UCSD-AML1 (cell line): Measurements from ENCODE around the gene RASA3.
"Not testable (repeated sequence)": the region's sequence is repeated elsewhere in the genome, so short reads cannot be mapped to it uniquely, and the experiment has no call there.

Experiments used
- DNase-seq: peaks from one replicate; lab custom pipeline; 2025; ENCODE audit not compliant: unreplicated experiment; lab: John Stamatoyannopoulos, UW

The RASA3 gene

GRCh38 chr13:114132419-114133121 lies at the start of gene RASA3:
TSS of gene RASA3 (minus strand) at chr13:114132623. CDS start at chr13:114132489, 134 bp downstream.
- peak; percentile 84 for DNase-seq

- DNase-seq = no peak
These were observed 46.8 kb upstream of the RASA3 start, which contains the start of gene CFAP97D2 for GRCh38 chr13:114179087-114179658. TSS of gene CFAP97D2 (plus strand) at chr13:114179257. CDS start at chr13:114179331, 74 bp downstream.

- DNase-seq = no peak
These were observed 45.0 kb upstream of the RASA3 start for GRCh38 chr13:114177245-114178010.

- DNase-seq = not testable (repeated sequence)
These were observed 44.0 kb upstream of the RASA3 start for GRCh38 chr13:114176359-114176902.

GRCh38 chr13:114174529-114174961 lies 42.1 kb upstream of the RASA3 start:
- DNase-seq = no peak

- DNase-seq = no peak
These were observed 41.3 kb upstream of the RASA3 start for GRCh38 chr13:114173745-114174144.

GRCh38 chr13:114173272-114173671 lies 40.8 kb upstream of the RASA3 start:
- DNase-seq = no peak

- no peak for DNase-seq
These were observed 35.5 kb upstream of the RASA3 start for GRCh38 chr13:114167885-114168284.

GRCh38 chr13:114167426-114167825 lies 35.0 kb upstream of the RASA3 start:
- DNase-seq = no peak

- no peak for DNase-seq
These were observed 34.1 kb upstream of the RASA3 start for GRCh38 chr13:114166381-114167131.

GRCh38 chr13:114164681-114165429 lies 32.4 kb upstream of the RASA3 start:
- DNase-seq = no peak

- no peak for DNase-seq
These were observed 31.6 kb upstream of the RASA3 start for GRCh38 chr13:114164053-114164452.

- no peak for DNase-seq
These were observed 30.1 kb upstream of the RASA3 start for GRCh38 chr13:114162533-114162922.

- DNase-seq = peak; percentile 80
These were observed 29.5 kb upstream of the RASA3 start for GRCh38 chr13:114161644-114162532.

GRCh38 chr13:114161028-114161556 lies 28.7 kb upstream of the RASA3 start:
- no peak for DNase-seq

GRCh38 chr13:114158869-114159666 lies 26.6 kb upstream of the RASA3 start:
- DNase-seq = not testable (repeated sequence)

- no peak for DNase-seq
These were observed 25.6 kb upstream of the RASA3 start for GRCh38 chr13:114157869-114158495.
